ENCODE data around the gene GPALPP1.
"Not testable (repeated sequence)": the region's sequence is repeated elsewhere in the genome, so short reads cannot be mapped to it uniquely, and the experiment has no call there.

The GPALPP1 gene, protein sequence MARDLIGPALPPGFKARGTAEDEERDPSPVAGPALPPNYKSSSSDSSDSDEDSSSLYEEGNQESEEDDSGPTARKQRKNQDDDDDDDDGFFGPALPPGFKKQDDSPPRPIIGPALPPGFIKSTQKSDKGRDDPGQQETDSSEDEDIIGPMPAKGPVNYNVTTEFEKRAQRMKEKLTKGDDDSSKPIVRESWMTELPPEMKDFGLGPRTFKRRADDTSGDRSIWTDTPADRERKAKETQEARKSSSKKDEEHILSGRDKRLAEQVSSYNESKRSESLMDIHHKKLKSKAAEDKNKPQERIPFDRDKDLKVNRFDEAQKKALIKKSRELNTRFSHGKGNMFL

GRCh38 chr13:44989071-44989889 lies at the start of gene GPALPP1, which contains the start of gene NUFIP1:
GPALPP1 (plus strand) TSS chr13:44989538; CDS start chr13:44989655, 117 bp downstream.
NUFIP1 (minus strand) TSS chr13:44989471; CDS start chr13:44989436, 35 bp downstream.
- DNase-seq (ENCODE audit: low read depth), result peak; percentile 97

GRCh38 chr13:44943411-44943810 lies 45.9 kb upstream of the GPALPP1 start:
- not testable (repeated sequence) for DNase-seq (ENCODE audit: low read depth)

DNA sequence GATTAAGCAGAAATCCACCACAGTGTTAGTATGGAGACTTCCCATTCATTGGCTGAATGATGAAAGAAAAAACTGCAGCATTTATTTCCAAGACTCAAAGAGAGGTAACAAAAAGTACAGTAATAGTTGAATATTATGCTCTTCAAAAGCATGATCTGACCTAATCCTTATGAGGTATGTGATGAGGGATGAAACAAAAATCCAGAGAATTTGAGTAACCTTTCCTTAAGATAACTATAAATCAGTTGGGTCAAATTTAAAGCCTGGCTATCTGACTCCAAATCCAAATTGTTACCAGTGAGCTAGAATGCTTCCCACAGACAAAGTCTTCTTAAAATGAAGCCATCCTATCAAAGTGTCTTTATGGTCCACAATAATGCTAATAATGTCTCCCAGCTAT lies 38.2 kb upstream of the GPALPP1 start:
- DNase-seq (ENCODE audit: low read depth), result peak; percentile 54

DNA sequence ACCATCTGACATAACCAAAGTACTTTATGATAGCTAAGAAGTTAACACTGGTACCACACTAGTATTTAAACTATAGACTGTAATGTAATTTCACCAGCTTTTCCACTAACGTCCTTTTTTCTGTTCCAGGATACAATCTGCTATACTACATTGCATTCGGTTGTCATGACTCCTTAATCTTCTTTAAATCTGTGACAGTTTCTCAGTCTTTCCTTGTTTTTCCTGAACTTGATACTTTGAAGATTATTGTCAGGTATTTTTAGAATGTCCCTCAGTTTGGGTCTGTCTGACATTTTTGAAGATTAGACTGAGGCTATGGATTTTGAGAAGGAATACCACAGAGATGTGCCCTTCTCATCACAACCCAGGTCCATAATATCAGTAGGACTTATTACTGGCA lies 36.7 kb upstream of the GPALPP1 start:
- DNase-seq (ENCODE audit: low read depth), result no peak

- no peak for DNase-seq (ENCODE audit: low read depth)
Measured at GRCh38 chr13:44954224-44954623, 35.1 kb upstream of the GPALPP1 start.

- DNase-seq (ENCODE audit: low read depth), result no peak
Measured at GRCh38 chr13:44955406-44955805, 33.9 kb upstream of the GPALPP1 start.

DNA sequence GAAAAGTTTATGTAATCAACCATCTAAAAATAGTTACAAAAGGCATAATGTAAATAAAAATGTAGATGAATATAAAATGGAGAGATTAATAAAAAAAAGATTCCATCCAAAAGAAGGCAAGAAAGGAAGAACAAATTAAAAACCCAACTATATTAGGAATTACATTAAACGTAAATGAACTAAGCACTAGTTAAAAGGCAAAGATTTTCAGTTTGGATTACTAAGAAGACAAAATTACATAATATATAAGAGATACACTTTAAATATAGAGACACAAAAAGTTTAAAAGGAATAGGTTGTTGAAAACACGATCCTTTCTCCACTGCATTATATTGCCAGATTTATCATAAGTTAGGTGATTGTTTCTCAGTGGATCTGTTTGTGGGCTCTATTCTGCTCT lies 27.3 kb upstream of the GPALPP1 start:
- DNase-seq (ENCODE audit: low read depth), result no peak

DNA sequence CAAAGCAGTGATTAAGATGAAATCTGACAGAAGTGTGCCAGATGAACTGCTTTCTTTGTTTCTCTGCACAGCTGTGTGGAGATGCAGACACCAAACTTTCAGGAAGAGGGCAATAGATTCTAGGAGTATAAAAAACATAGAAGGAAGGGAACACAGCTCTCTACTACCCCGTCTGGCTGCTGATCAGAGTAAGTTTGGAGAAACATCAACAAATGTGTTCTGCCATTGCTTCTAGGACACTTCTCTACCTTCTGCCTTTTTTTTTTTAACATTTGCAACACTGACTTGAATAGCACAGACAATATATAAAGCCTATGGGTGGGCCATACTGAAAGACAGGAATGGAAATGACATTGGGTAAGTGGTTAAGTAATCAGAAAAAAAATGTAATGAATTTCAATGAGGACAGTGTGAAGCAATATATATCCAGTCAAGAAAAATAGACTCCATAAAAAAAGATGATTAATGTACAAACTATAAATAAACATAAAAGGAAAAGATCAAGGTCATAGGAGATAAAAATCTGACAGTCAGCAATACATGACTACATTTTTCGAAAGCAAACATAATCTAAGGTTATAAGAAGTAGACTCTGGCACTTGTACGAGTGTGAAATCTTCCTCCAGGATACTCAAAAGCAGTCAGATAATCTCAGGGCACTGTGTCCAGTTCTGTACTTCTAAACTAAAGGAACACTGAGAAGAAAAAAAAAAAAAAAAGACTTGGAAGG lies 21.5 kb upstream of the GPALPP1 start:
- DNase-seq (ENCODE audit: low read depth), result peak; percentile 58

DNA sequence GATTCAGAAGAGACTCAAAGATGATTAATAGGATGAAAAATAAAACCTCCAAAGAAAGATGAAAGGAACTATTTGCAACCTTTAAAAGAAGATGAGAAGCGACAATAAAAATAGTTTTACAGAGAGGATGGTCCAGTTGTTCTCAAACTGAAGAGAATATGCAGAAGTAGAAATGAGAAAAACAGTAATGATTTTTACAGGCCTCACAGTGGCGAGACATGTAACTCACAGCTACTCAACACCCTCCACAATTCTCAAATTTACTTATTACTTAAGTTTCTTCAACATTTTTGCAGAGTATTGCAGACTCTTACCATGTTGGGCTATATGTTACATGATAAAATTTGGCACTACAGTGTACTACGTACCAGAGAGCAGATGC lies 20.9 kb upstream of the GPALPP1 start:
- DNase-seq (ENCODE audit: low read depth), result no peak

- DNase-seq (ENCODE audit: low read depth), result peak; percentile 59
Measured at GRCh38 chr13:44969551-44970484, 19.5 kb upstream of the GPALPP1 start.

DNA sequence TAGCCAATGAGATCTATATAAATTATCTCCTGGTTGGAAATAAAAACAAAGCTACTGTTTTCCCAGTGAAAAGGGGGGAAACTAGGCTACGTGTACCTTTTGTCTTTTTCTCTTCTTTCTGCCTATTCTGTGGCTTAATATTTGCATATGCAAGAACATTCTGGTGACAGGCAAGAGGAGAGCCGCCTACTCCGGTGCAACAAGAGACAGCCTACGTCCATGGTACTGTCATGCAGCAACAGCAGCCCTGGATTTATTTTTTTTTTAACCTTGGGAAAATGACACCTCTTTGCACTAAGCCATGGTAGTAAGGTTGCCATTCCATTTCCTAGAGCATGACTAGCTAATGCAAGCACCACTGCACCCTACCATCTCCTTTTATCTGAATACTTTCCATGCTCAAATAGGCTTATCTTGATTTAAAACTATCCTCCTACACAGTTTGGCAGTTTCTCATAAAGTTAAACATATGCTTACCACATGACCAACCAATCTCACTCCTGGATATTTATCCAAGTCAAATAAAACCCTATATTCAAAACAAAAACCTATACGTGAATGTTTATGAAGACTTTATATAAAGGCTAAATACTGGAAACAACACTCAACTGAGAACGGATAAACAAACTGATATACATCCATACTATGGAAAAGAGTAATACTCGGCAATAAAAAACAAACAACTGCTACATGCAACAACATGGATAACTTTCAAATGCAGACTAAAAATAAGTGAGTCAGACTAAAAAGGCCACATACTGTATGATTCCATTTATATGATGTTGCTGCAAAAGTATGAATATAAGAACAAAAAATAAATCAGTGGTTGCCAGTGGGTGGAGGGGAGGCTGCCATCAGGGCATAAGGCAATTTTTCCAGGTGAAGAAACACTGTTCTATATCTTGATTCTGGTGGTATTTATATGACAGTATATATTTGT lies 17.4 kb upstream of the GPALPP1 start:
- peak; percentile 45 for DNase-seq (ENCODE audit: low read depth)

DNA sequence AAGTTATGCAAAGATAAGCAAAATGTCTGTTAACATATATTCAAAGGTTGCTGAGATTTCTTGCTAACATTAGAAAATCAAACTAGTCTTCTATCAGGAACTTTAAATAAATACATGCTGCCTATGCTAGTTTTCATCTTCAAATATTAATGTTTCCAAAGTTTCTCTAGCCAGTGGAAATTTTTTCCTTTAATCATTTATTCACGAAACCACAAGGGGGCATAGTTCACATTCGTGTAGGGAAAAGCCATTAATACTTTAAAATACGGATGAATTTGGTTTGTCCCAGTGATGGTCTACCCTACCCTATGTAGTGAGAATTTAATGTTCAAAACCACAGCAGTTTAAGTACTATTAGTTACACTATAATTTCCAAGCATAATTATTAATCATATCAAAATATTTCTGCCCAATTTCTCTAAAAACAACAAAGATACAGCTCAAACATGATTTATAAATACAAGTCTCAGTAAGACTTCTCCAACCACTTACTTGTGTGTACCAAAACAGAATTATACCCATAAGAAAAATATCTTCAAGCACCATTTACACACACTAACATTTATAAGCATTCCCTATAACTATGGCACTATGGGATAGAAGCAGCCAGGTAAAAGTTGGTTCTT lies 16.3 kb upstream of the GPALPP1 start:
- DNase-seq (ENCODE audit: low read depth), result peak; percentile 37

DNA sequence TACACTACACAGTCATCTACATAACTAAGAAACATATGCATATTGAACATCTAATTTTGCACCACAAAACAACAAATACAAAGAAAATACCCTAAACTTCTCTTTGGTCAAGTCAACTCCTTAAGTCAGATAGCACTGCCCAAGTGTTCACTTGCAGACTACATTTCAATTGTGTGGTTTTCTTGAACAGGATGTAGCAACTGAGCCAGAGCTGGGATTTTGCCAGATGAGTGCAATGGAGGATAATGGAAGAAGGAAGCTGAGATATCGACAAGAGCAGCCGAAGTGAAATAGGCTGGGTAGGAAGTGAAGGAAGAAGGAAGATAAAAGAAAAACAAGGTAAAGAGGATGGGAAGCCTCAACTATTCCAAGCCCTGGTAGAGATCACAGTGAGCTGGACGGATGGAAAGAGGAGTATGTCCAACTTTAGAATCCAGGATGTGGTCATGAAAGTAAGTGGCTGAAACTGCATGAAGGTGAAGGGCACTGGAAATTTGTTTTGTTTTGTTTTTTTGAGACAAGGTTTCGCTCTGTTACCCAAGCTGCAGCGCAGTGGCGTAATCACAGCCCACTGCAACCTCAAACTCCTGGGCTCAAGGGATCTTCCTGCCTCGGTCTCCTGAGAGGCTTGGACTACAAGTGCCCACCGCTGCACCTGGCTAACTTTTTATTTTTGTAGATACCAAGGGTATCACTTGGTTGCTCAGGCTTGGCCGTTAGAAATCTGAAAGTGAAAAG lies 15.1 kb upstream of the GPALPP1 start:
- DNase-seq (ENCODE audit: low read depth), result peak; percentile 86

DNA sequence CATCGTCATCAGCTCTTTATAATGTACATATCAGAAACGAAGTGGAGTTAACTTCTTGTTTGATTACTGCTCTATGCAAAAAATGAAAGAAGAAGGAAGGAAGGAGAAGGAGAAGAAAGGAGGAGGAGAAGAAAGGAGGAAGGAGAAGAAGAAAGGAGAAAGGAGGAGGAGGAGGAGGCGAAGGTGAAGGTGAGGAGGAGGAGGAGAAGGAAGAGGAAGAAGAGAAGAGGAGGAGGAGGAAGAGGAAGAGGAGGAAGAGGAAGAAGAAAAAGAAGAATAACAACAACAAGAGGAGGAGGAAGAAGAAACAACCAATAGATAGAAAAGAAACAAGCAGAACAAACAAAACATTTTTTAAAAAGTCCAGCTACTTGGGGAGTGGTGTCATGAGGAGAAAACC lies 13.1 kb upstream of the GPALPP1 start:
- no peak for DNase-seq (ENCODE audit: low read depth)

- DNase-seq (ENCODE audit: low read depth), result peak; percentile 3
Measured at GRCh38 chr13:44976949-44977583, 12.3 kb upstream of the GPALPP1 start.

- no peak for DNase-seq (ENCODE audit: low read depth)
Measured at GRCh38 chr13:44978328-44978727, 11.0 kb upstream of the GPALPP1 start.

GRCh38 chr13:44989941-44990340 lies 603 bp downstream of the GPALPP1 start:
- DNase-seq (ENCODE audit: low read depth), result peak; percentile 11

DNA sequence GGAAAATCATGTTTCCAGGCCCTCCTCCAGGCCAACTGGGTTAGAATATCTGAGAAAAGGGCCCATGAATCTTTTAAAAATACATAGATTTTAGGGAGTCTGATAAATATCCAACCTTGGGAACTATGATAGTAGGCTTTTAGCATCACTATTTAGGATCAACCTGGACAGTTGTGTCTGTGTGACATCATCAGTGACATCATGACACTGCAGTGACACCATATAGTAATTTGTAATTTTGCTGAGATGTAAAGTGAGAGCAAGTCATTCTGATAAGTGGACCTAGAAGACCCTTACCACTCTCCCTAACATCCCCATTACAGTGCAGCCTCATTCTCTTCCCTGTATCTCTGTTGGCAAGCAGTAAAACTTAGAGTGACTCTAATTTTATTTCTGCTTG lies 14.1 kb downstream of the GPALPP1 start:
- no peak for DNase-seq (ENCODE audit: low read depth)

GRCh38 chr13:45004096-45004495 lies 14.8 kb downstream of the GPALPP1 start:
- DNase-seq (ENCODE audit: low read depth), result no peak

All from iris pigment epithelial cell (primary cell).